Right hindlimb (tissue), 1 donor: ENCODE data around the gene NRXN3.

ENCODE experiments used
- DNase-seq: peaks from one replicate; pipeline ENCODE4 v3.0.0-alpha.2; 2018

The NRXN3 gene

GRCh38 chr14:78248501-78249090, 78.4 kb downstream of the NRXN3 start:
- no peak for DNase-seq

- no peak for DNase-seq
These were observed 81.1 kb downstream of the NRXN3 start for GRCh38 chr14:78251308-78251707.

GRCh38 chr14:78253986-78254385, 83.8 kb downstream of the NRXN3 start:
- DNase-seq = no peak

- peak; percentile 61 for DNase-seq
These were observed 84.8 kb downstream of the NRXN3 start for GRCh38 chr14:78254911-78255461.

GRCh38 chr14:78259831-78260230, 89.7 kb downstream of the NRXN3 start:
- DNase-seq = no peak

- no peak for DNase-seq
These were observed 108.5 kb downstream of the NRXN3 start for GRCh38 chr14:78278464-78279250.

GRCh38 chr14:78282437-78282836, 112.3 kb downstream of the NRXN3 start:
- DNase-seq = no peak

- DNase-seq = no peak
These were observed 116.0 kb downstream of the NRXN3 start for GRCh38 chr14:78286210-78286609.

GRCh38 chr14:78292003-78292402, 121.8 kb downstream of the NRXN3 start:
- DNase-seq = no peak

GRCh38 chr14:78297858-78298257, 127.7 kb downstream of the NRXN3 start:
- DNase-seq = no peak

- DNase-seq = no peak
These were observed 128.1 kb downstream of the NRXN3 start for GRCh38 chr14:78298298-78298697.

GRCh38 chr14:78302841-78303240, 132.7 kb downstream of the NRXN3 start:
- DNase-seq = no peak

GRCh38 chr14:78307671-78308070, 137.5 kb downstream of the NRXN3 start:
- no peak for DNase-seq

- DNase-seq = no peak
These were observed 137.9 kb downstream of the NRXN3 start for GRCh38 chr14:78308079-78308478.

- DNase-seq = no peak
These were observed 140.1 kb downstream of the NRXN3 start for GRCh38 chr14:78310272-78310671.

GRCh38 chr14:78313499-78313898, 143.3 kb downstream of the NRXN3 start:
- no peak for DNase-seq

GRCh38 chr14:78314484-78314883, 144.3 kb downstream of the NRXN3 start:
- no peak for DNase-seq

- no peak for DNase-seq
These were observed 145.9 kb downstream of the NRXN3 start for GRCh38 chr14:78316052-78316451.

- no peak for DNase-seq
These were observed 146.6 kb downstream of the NRXN3 start for GRCh38 chr14:78316786-78317185.

GRCh38 chr14:78319406-78319805, 149.2 kb downstream of the NRXN3 start:
- DNase-seq = no peak

GRCh38 chr14:78319887-78320635, 149.9 kb downstream of the NRXN3 start:
- peak; percentile 18 for DNase-seq

GRCh38 chr14:78324353-78324752, 154.2 kb downstream of the NRXN3 start:
- no peak for DNase-seq

- no peak for DNase-seq
These were observed 155.7 kb downstream of the NRXN3 start for GRCh38 chr14:78325911-78326310.
